ENCODE measurements around the gene FXR1. TPM values are rescaled to one million over a fixed set of nuclear protein-coding genes. Genes with fewer than 3 reads are reported as not detected.

The FXR1 gene
- total and polyA plus RNA-seq, 2 of the 13 experiments (the other 11 are each of a cell fraction or from before 2014, with no cell fraction given): 104 to 132 TPM

GRCh38 chr3:181030948-181031347 is 118.5 kb downstream of the FXR1 start:
- no peaks in the 10 kb centered on the region for H3K9me3 ChIP-seq (ENCODE audit: low read length)
- H3K9ac ChIP-seq (ENCODE audit: insufficient read depth, low read depth, low read length): no peak overlapping the region
- ChIA-PET POLR2A (no interaction called here), CTCF (ENCODE audit: low intra/inter-chr PET ratio, low total read pairs) (no interaction called here)
- no peak for DNase-seq (ENCODE audit: low spot score)
- FAIRE-seq: no peak
- ATAC-seq: no peak
- intact Hi-C loops (cut with micrococcal nuclease; ENCODE audit: unreplicated experiment): no loop called here
- H3K79me2 ChIP-seq (ENCODE audit: insufficient read depth, low read length): no peaks in the 10 kb centered on the region
- no peak overlapping the region for H3K27ac ChIP-seq (ENCODE audit: extremely low read length, insufficient read depth, low read length)
- H3K4me1 ChIP-seq (ENCODE audit: insufficient read depth, low read length): no peaks in the 10 kb centered on the region
- H3K36me3 ChIP-seq (replicated peaks in 1 of 2; ENCODE audit: control insufficient read depth in 1 of 2, insufficient read depth in 2 of 2, low read length in 2 of 2): no peaks in the 10 kb centered on the region
- no peak overlapping the region for H3K4me2 ChIP-seq (ENCODE audit: low read depth, low read length)
- no peak overlapping the region for H2AFZ ChIP-seq (ENCODE audit: low read length)
- H3K27me3 ChIP-seq (ENCODE audit: control insufficient read depth in 1 of 2, insufficient read depth in 2 of 2, low read length in 2 of 2): no peaks in the 10 kb centered on the region
- no peak for TF ChIP-seq SMAD1 (CRISPR knock-in tag; IDR thresholded peaks at IDR 0.05; ENCODE audit: borderline replicate concordance, low read depth)
- TF ChIP-seq SRY (CRISPR knock-in tag; IDR thresholded peaks at IDR 0.05): no peak
- no peak for TF ChIP-seq ZNF75D (CRISPR knock-in tag; IDR thresholded peaks at IDR 0.05; ENCODE audit: borderline replicate concordance)
- TF ChIP-seq ZNF136 (CRISPR knock-in tag; IDR thresholded peaks at IDR 0.05; ENCODE audit: low read depth): no peak
- no peak for TF ChIP-seq DMAP1 (CRISPR knock-in tag; IDR thresholded peaks at IDR 0.05)
- no peak for TF ChIP-seq NR1H2 (CRISPR knock-in tag; IDR thresholded peaks at IDR 0.05; ENCODE audit: borderline replicate concordance, low read depth)
- no peaks in the 10 kb centered on the region for H4K20me1 ChIP-seq (ENCODE audit: insufficient read depth, low read length)
- no TSS peak for BruUV-seq (replicated peaks)
- in situ Hi-C loops (cut with HindIII; ENCODE audit: extremely low pct_ligation_motif_present, low pct_unique_long_range_greater_than_20kb): no loop called here
- no peak overlapping the region for H3K4me3 ChIP-seq (replicated peaks in 1 of 3; ENCODE audit: insufficient read depth in 1 of 3, low read depth in 2 of 3, low read length in 3 of 3)

Other genes with a start within 250 kb of the FXR1 start
- gene CCDC39, start 233.2 kb upstream of the FXR1 start, total RNA-seq (2016; rRNA removed; fragmentation: Illumina TruSeq; extraction: Trizol): not detected in 2 replicates
- not detected in 2 replicates for gene CCDC39, start 233.2 kb upstream of the FXR1 start, polyA plus RNA-seq (2011; rRNA removed)
- gene DNAJC19, start 77.1 kb downstream of the FXR1 start, total RNA-seq (2016; rRNA removed; fragmentation: Illumina TruSeq; extraction: Trizol): 68.8 and 75.8 TPM in 2 replicates
- 51.1 and 55.9 TPM in 2 replicates for gene DNAJC19, start 77.1 kb downstream of the FXR1 start, polyA plus RNA-seq (2011; rRNA removed)